ENCODE results near the gene LGALS12.
A peak's percentile ranks its signal among the peaks of the same experiment; 100 is the strongest.

The LGALS12 gene

GRCh38 chr11:63563201-63564055 is 57.5 kb downstream of the LGALS12 start, which contains the start of gene PLAAT2:
Gene PLAAT2 (minus strand): TSS chr11:63563379. CDS start chr11:63563324, 55 bp downstream.
- peak; percentile 68 for DNase-seq

DNA sequence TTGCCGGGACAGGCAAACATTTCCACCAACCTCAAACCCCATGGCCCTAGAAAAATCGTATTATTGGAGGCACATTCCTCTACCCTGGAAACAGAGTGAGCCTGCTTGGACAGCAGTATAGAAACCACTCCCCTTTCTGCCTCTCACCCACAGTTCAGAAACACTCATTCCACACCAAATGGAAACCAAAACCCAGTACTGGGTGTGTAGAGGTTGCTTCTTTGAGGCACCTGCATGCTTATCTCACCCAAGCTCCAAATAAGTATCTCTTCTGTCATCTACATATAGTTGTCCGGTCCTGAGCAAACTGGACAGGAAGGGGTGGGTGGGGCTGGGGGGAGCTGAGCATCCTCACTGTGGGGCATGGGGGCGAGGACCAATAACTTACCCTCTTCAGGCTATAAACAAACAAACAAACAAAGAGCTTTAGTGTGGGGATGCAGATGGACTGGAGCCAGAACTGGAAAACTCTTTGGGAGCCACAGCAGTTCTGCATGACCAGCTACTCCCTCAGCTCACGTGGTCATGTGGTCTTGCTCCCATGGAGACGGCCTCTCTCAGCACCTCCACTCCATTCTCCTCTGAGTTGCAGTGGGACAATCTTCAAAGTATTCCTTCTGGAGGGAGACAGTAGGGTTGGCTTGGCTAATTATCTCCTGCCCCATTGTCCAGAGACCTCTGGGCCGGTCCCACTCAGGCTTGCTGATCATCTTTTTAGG is 58.3 kb downstream of the LGALS12 start:
- DNase-seq, result peak; percentile 85

DNA sequence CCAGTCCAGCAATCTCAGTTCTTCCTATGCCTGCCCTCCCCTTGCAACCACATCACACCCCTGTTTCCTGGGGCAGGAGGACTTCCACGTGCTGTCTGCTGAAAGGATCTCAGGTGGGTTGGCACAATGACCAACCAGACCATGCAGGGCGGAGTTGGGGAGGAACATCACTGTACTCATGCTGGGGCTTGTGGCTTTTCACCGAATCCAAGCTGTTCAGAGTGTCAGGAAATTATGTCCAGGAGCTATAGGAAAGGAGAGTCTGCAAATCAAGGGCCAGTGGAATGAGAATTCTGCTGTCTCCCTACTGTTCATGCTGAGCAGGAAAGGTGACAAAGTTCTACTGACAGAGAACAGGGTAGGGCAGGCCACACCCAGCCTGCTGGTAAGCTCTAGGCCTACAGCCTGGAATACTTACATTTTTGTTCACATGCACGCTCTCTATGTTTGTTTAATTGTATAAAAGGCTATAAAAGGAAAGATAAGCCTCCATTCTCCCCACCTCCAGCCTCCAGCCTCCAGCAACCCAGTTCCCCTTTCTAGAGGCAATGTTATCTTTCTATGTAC is 59.0 kb downstream of the LGALS12 start:
- DNase-seq, result peak; percentile 53
